GM23248 (cell line): ENCODE measurements around the gene RHOBTB1. TPM values are rescaled to one million over a fixed set of nuclear protein-coding genes. Genes with fewer than 3 reads are reported as not detected.

Experiments
- DNase-seq: peaks from one replicate; pipeline ENCODE4 v3.0.0-alpha.2; 2015
- H2AFZ ChIP-seq: fragments of 200-600 bp; sonication (generic); 2 replicates; pipeline ENCODE4 v1.6.1; 2016; ENCODE audit warnings: antibody characterized with exemption
- H3F3A ChIP-seq: fragments of 200-600 bp; sonication (generic); 2 replicates; pipeline ENCODE4 v1.6.1; 2016; ENCODE audit warnings: mild to moderate bottlenecking, antibody characterized with exemption, mixed run types; ENCODE audit not compliant: insufficient read depth
- H3K27ac ChIP-seq: fragments of 200-600 bp; sonication (generic); 2 replicates; pipeline ENCODE4 v1.5.1; 2016; ENCODE audit warnings: mild to moderate bottlenecking
- H3K27me3 ChIP-seq: fragments of 200-600 bp; sonication (generic); replicated peaks from 2 replicates; pipeline ENCODE4 v1.6.1; 2016; ENCODE audit warnings: mild to moderate bottlenecking; ENCODE audit not compliant: insufficient read depth
- H3K36me3 ChIP-seq: fragments of 200-600 bp; sonication (generic); 2 replicates; pipeline ENCODE4 v1.6.1; 2016; ENCODE audit warnings: low read depth, mild to moderate bottlenecking
- H3K4me1 ChIP-seq: fragments of 200-600 bp; sonication (generic); 2 replicates; pipeline ENCODE4 v1.6.1; 2016; ENCODE audit warnings: mild to moderate bottlenecking; ENCODE audit not compliant: insufficient read depth
- H3K4me2 ChIP-seq: fragments of 200-600 bp; sonication (generic); one replicate; pipeline ENCODE4 v1.6.1; 2016; ENCODE audit warnings: mild to moderate bottlenecking; ENCODE audit not compliant: unreplicated experiment
- H3K4me3 ChIP-seq: fragments of 200-600 bp; sonication (generic); 2 replicates; pipeline ENCODE4 v1.5.1; 2016; ENCODE audit warnings: mild to moderate bottlenecking
- H3K79me2 ChIP-seq: fragments of 200-600 bp; sonication (generic); 2 replicates; pipeline ENCODE4 v1.6.1; 2016; ENCODE audit warnings: mild to moderate bottlenecking; ENCODE audit not compliant: insufficient read depth
- H3K9ac ChIP-seq: fragments of 200-600 bp; sonication (generic); 2 replicates; pipeline ENCODE4 v1.6.1; 2016; ENCODE audit warnings: mild to moderate bottlenecking
- H3K9me2 ChIP-seq: fragments of 200-600 bp; sonication (generic); 2 replicates; pipeline ENCODE4 v1.6.1; 2016; ENCODE audit warnings: mixed run types, mild to moderate bottlenecking, moderate library complexity; ENCODE audit not compliant: insufficient read depth
- H3K9me3 ChIP-seq: fragments of 200-600 bp; sonication (generic); one replicate; pipeline ENCODE4 v1.6.1; 2017; ENCODE audit warnings: low read depth
- H4K20me1 ChIP-seq: fragments of 200-600 bp; sonication (generic); 2 replicates; pipeline ENCODE4 v1.6.0; 2016; ENCODE audit not compliant: insufficient read depth
- EZH2 ChIP-seq: fragments of 200-600 bp; sonication (generic); IDR thresholded peaks from 2 replicates; pipeline ENCODE4 v1.6.1; 2018; ENCODE audit warnings: antibody characterized with exemption, mild to moderate bottlenecking; ENCODE audit not compliant: insufficient read depth, poor library complexity, severe bottlenecking
- EZH2phosphoT487 ChIP-seq: fragments of 200-600 bp; sonication (generic); IDR thresholded peaks from 2 replicates; pipeline ENCODE4 v1.6.1; 2018; ENCODE audit warnings: antibody characterized with exemption, moderate library complexity, mild to moderate bottlenecking, low read depth; ENCODE audit not compliant: insufficient read depth
- WGBS, 2 experiments: methylation state at CpG; one replicate each; pipeline ENCODE4 v1.1.6; 2015 to 2017; ENCODE audit warnings: low lambda C conversion rate in 2 of 2, low coverage in 1 of 2; ENCODE audit errors: missing lambda C conversion rate in 2 of 2; 5-methylcytosine and 5-hydroxymethylcytosine counted together
- in situ Hi-C: fragments of 300-500 bp; cut with MboI; formaldehyde crosslinking; loops from 2 replicates; pipeline ENCODE4 v1.15.0; 2020
- polyA plus RNA-seq: library from polyadenylated mRNA; unstranded; fragments of >200 nt; fragmentation: Nextera tagmentation; extraction: Ambion mirVana; gene quantifications from 2 replicates; pipeline ENCODE4 v1.2.1, GENCODE V29; 2016
- total RNA-seq: library from RNA; depleted of rRNA; stranded (reverse); fragments of >200 nt; shearing (Covaris generic); gene quantifications from 2 replicates; pipeline ENCODE4 v1.2.3, GENCODE V29; 2014

RHOBTB1 gene
- total and polyA plus RNA-seq, 2 experiments from 2014 or later = 11.1 to 14.6 TPM

DNA sequence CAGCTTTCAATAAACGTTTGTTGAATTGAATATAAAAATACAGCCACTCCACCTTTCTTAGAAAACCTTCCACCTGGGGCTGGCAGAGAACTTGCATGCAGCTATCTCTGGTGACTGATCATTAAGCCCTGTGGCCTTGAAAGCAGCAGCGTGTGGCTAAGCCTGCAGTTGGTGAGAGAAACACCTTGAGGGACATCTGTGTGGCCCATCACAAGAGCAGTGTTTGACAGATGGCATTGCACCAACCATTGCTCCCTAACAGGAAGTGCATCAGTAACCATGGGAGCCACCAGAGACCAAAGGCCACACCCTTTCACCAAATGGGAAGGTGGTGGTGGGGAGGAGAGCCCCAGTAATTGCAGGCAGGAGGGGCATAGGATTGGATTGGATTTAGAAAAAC, 22.4 kb downstream of the RHOBTB1 start:
- no peak overlapping the region for H3K4me3 ChIP-seq
- in situ Hi-C loops = no loop called here
- H3F3A ChIP-seq = peaks cover 14% of the 10 kb centered on the region; the same call in 1 of the 2 replicates
- no peaks in the 10 kb centered on the region for H3K9me2 ChIP-seq
- no peaks in the 10 kb centered on the region for H4K20me1 ChIP-seq
- no peaks in the 10 kb centered on the region for H3K27me3 ChIP-seq
- no peak for DNase-seq
- no peak overlapping the region for H3K9ac ChIP-seq
- no peaks in the 10 kb centered on the region for H3K9me3 ChIP-seq
- H3K4me2 ChIP-seq = no peak overlapping the region
- H2AFZ ChIP-seq = no peak overlapping the region
- TF ChIP-seq EZH2 (no peak), EZH2phosphoT487 (no peak)
- 58 to 64% methylated on average over 2 of the region's 2 CpGs for WGBS, 2 experiments
- H3K36me3 ChIP-seq = no peaks in the 10 kb centered on the region
- no peak overlapping the region for H3K27ac ChIP-seq
- H3K4me1 ChIP-seq = peaks cover 14% of the 10 kb centered on the region
- H3K79me2 ChIP-seq = peaks cover 6% of the 10 kb centered on the region; the same call in 1 of the 2 replicates

GRCh38 chr10:60920479-60920878, 23.5 kb downstream of the RHOBTB1 start:
- no peak for DNase-seq
- Histone ChIP-seq H2AFZ (no peak overlapping the region), H3K9ac (no peak overlapping the region), H3K27me3 (no peaks in the 10 kb centered on the region), H3K9me2 (no peaks in the 10 kb centered on the region), H3K4me1 (peaks cover 20% of the 10 kb centered on the region), H3K36me3 (no peaks in the 10 kb centered on the region), H3K27ac (no peak overlapping the region), H3K79me2 (peaks cover 6% of the 10 kb centered on the region; the same call in 1 of the 2 replicates), H3F3A (peaks cover 26% of the 10 kb centered on the region), H3K4me2 (no peak overlapping the region), H3K4me3 (no peak overlapping the region), H3K9me3 (no peaks in the 10 kb centered on the region), H4K20me1 (no peaks in the 10 kb centered on the region)
- TF ChIP-seq EZH2 = no peak
- no peak for TF ChIP-seq EZH2phosphoT487
- in situ Hi-C loops = no loop called here
- WGBS, 2 experiments = 98 to 99% methylated on average over 4 of the region's 4 CpGs

DNA sequence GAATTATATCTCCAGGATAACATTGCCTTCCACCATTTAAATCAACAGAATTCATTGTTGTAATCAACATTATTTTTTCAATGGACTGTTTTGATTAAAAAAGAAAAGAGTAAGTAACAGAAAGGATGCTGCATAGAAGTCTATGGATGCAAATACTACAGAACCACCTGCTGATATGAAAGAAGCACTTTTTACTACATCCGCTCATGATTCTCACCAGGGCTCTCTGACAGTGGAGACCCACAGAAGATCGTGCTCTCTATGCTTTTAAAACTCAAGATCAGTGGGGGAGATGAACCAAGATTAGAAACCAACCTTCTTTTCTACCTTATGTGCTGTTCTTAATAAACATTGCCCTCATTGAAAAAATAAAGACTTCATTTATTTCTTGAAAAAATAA, 24.4 kb downstream of the RHOBTB1 start:
- in situ Hi-C loops = no loop called here
- no peak overlapping the region for H3K27ac ChIP-seq
- H3F3A ChIP-seq = peaks cover 32% of the 10 kb centered on the region
- H3K4me3 ChIP-seq = no peak overlapping the region
- H3K4me1 ChIP-seq = peaks cover 29% of the 10 kb centered on the region
- no peaks in the 10 kb centered on the region for H3K9me2 ChIP-seq
- H3K27me3 ChIP-seq = no peaks in the 10 kb centered on the region
- H3K36me3 ChIP-seq = no peaks in the 10 kb centered on the region
- H3K9ac ChIP-seq = no peak overlapping the region
- 71 to 79% methylated on average over 2 of the region's 2 CpGs for WGBS, 2 experiments
- DNase-seq = no peak
- no peaks in the 10 kb centered on the region; the same call in 1 of the 2 replicates for H3K79me2 ChIP-seq
- no peak overlapping the region for H2AFZ ChIP-seq
- H3K4me2 ChIP-seq = no peak overlapping the region
- TF ChIP-seq EZH2 (no peak), EZH2phosphoT487 (no peak)
- H4K20me1 ChIP-seq = no peaks in the 10 kb centered on the region
- no peaks in the 10 kb centered on the region for H3K9me3 ChIP-seq

DNA sequence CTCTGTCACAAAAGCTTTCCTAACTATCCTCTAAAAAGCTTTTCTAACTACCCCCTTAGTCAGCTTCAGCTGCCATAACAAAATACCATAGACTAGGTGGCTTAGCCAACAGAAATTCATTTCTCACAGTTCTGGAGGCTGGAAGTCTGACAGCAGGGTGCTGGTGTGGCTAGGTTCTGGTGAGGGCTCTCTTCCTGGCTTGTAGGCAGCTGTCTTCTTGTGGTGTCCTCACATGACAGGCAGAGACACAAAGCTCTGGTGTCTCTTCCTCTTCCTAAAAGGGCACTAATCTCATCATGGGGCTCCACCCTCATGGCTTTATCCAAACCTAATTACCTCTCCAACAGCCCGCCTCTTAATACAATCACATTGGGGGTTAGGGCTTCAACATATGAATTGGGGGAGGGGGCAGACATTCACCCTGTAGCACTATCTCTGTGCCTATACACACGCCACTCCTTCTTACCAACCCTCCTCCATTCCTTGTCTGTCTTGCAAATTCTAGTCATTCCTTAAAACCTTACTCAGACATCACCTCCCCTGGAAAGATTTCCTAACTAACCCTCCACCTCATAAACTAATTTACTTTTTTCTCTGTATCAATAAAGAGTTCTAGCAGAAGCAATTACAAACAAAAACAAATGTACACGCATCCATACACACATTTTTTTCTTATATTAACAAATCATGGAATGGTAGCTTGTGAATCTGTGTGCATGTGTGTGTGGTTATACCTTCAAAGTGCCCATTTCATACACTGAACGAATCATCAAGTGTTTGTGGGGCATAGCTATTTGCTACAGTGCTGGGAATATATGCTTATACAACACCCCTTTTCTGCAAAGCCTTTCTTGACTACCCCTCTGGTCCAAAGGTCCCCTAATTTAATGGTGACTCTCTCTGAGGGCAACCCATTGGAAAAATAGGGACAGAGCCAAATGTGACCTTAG, 26.4 kb downstream of the RHOBTB1 start:
- in situ Hi-C loops = no loop called here
- Histone ChIP-seq H3K36me3 (no peaks in the 10 kb centered on the region), H3K9me3 (no peaks in the 10 kb centered on the region), H4K20me1 (no peaks in the 10 kb centered on the region), H3K27ac (peak overlapping the region; percentile 9; the same call in 1 of the 2 replicates), H3K4me3 (no peak overlapping the region), H3K9me2 (no peaks in the 10 kb centered on the region), H3K79me2 (no peaks in the 10 kb centered on the region), H3K4me1 (peaks cover 48% of the 10 kb centered on the region), H3F3A (peaks cover 43% of the 10 kb centered on the region), H2AFZ (no peak overlapping the region), H3K27me3 (no peaks in the 10 kb centered on the region), H3K9ac (no peak overlapping the region), H3K4me2 (no peak overlapping the region)
- DNase-seq = peak; percentile 17
- WGBS, 2 experiments = 76 to 79% methylated on average over 4 of the region's 4 CpGs
- TF ChIP-seq EZH2phosphoT487 (no peak), EZH2 (no peak)
